MV-4-11 (cell line): ENCODE results near the gene PCYOX1L.
A peak's percentile ranks its signal among the peaks of the same experiment; 100 is the strongest.

Experiments
- DNase-seq: peaks from one replicate; lab custom pipeline; 2025; lab: John Stamatoyannopoulos, UW

Gene PCYOX1L

GRCh38 chr5:149367972-149368645 is 10.3 kb downstream of the PCYOX1L start:
- DNase-seq = no peak

DNA sequence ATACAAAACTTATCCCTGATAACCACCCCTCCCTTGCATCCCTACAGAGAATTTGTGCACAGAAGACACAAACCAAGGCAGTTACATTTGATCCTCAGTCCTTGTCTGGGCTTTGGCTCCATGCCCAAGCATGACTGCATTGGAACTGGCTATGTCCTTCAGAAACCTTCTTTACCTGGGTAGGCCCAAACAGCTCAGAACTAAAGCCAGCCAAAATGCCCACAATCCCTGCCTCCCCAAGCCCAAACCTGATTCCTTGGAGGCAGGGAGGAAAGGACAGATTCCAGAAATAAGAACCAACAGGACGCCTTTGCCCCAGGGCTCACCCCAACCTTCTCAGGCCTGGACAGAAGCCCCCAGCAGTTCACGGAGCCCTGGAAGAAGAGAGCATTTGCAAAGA is 13.0 kb downstream of the PCYOX1L start:
- DNase-seq = no peak

GRCh38 chr5:149371296-149371962 is 13.6 kb downstream of the PCYOX1L start:
- peak; percentile 35 for DNase-seq

DNA sequence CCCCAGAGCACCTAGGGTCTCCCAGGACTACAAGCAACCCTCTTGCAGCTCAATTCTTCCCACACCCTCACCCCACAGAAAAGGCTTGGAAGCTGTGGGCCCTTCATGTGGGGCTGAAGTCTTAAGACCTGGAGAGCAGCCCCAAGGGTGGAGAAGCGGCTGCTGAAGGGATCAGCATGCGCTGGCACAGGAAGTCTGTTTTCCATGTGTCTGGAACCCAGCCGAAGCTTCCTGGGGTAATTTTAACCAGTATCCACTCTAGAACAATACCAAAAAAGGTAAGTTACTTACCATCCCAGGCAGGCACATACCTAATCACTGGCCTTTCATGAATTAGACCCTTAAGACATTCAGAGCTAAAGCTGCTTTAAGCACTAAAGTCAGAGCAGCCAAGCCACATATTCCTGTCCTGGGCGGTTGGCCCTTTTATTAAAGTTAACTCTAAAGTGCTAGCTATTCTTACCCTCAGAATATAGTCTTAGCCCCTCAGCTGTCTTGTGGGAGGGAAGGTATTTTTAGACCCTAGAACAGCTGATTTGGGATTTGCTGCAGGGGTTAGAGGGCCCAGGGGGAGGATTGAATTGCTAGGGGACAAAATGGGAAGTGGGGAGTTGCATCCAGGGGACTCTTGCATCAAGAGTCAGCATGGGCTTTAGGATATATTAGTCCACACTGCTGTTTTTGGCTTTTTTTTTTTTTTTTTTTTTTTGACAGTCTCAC is 14.4 kb downstream of the PCYOX1L start:
- peak; percentile 52 for DNase-seq

- DNase-seq = no peak
Observed at GRCh38 chr5:149372932-149373331, 15.1 kb downstream of the PCYOX1L start.

DNA sequence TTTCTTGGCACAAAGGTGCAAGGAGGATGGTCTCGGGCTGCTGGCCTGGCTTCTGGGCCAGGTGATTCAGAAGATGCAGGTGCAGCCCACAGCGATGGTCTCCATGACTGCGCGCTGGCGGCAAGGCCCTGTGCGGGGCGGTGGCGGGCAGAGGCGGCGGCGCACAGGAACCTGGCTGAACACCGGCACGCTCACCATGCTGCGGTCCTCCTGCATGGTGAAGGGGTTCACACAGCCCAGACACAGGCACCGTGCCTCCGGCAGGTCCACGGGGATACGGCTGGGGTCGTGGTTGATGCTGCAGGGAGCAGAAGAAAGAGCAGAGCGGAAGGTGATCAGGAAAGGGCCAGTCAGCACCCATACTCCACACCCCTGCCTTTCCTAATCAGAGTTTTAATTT is 16.5 kb downstream of the PCYOX1L start:
- no peak for DNase-seq

DNA sequence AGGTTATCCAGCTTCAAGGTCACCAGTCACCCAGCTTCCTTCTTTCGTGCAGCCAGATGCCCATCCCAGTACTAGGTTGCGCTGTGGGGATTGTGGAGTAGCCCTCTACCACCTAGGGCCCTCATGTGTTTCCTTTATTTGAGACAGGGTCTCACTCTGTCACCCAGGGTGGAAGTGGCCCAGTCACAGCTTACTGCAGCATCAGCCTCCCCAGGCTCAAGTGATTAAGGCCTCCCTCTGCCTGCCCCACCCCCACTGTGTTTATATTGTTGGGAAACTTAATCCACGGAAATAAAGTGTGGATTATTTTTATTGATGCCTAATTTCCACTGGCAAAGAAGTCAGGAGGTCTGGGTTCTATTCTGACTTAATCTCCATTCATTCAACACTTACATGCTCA is 17.0 kb downstream of the PCYOX1L start:
- DNase-seq = no peak

GRCh38 chr5:149375434-149375833 is 17.6 kb downstream of the PCYOX1L start:
- no peak for DNase-seq

GRCh38 chr5:149376104-149376503 is 18.3 kb downstream of the PCYOX1L start:
- no peak for DNase-seq

- DNase-seq = no peak
Observed at GRCh38 chr5:149376711-149377447, 19.0 kb downstream of the PCYOX1L start.

- DNase-seq = no peak
Observed at GRCh38 chr5:149378241-149378820, 20.5 kb downstream of the PCYOX1L start.

DNA sequence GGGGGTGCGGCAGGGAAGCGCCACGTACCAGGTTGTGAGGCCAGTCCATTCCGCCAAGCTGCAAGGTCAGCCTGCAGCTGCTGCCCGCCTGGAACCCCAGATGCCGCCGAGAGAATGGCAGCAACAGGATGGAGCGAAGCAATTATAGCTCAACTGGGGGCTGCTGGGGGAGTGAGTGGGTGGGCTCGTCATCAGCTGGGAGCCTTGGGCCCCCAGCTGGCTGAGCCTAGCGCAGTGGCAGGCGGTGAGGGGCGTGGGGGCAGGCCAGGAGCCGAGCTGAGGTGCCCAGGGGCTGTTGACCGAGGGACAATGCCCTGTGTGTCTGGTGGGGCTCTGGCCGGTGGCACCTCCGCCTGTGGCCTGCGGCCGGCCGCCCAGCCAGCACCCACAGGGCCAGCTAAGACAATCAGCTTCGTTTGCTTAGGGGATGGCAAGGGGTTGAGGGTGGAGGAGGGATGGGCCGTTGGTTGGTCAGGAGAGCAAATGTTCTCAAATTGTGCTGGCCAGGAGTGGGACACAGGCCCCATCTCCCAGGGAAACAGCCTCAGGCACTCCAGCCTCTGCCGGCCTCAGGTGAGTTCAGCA is 21.4 kb downstream of the PCYOX1L start, which contains the start of gene IL17B:
TSS of gene IL17B (minus strand) at position 116 of the 585 bp plus-strand sequence. CDS start at position 49, 67 bp downstream.
- no peak for DNase-seq

- no peak for DNase-seq
Observed at GRCh38 chr5:149379818-149380374, 22.1 kb downstream of the PCYOX1L start.

DNA sequence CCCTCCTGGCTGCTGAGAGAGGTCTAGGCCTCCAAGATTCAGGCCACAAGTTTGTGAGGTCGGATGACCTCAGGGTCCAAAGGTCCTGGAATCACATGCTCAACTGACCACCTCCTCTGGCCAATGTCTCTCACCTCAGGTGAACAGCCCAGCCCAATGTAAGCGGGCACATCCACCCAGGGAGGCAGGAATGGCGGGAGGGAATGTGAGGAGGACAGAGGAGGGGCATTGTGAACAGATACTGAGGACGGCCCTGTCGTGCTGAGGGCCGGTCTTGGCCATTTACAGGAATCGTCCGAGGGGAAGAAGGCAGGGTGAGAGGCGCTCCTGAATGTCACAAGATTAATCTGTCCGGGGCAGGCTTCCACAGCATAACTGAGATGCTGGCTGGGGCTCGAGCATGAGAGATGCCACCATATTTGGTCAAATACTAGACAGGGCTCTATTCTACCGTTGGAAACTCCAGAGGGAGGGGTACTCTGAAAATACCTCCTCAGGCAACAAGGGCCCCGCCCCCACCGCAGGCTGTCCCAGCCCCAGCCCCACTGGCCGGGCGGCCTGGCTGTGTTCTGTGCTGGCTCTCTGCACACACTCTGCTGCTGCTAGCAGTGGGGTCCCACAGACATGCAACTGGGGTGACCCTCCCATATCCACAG is 22.7 kb downstream of the PCYOX1L start:
- DNase-seq = no peak

DNA sequence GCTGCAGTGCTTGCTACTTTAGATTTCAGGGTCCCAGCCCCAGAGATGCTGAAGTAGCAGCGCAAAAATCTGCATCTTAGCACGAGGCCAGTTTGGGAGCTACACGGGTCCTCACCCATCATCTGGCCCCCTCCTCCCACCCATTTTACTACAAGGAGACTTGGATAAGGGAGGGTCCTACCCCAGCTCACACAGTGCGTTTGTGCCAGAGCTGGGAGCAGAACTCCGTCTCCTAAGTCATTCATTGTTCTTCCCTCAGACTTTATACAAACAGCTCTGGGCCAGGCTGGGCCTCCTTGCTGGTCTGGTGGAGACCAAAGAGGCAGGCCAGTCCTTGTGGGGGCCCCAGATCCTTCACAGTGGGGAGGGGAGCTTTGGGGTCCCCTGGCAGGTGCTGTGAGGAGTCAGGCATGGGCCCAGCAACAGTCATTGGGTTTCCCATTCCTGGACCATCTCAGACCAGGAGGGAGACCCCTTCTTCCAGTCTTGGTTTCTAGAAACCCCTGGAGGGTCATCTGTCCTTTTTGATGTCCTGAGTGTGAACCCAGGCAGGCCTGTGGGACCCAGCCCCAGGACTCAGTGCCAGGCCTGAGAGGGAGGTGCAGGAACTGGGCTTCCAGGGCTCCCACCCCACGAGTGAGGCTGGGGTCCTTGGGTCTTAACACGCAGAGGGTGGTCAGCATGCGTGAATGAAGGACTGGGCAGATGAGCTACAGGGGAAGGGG is 23.6 kb downstream of the PCYOX1L start:
- DNase-seq = no peak

- DNase-seq = peak; percentile 37
Observed at GRCh38 chr5:149381986-149382338, 24.1 kb downstream of the PCYOX1L start.

DNA sequence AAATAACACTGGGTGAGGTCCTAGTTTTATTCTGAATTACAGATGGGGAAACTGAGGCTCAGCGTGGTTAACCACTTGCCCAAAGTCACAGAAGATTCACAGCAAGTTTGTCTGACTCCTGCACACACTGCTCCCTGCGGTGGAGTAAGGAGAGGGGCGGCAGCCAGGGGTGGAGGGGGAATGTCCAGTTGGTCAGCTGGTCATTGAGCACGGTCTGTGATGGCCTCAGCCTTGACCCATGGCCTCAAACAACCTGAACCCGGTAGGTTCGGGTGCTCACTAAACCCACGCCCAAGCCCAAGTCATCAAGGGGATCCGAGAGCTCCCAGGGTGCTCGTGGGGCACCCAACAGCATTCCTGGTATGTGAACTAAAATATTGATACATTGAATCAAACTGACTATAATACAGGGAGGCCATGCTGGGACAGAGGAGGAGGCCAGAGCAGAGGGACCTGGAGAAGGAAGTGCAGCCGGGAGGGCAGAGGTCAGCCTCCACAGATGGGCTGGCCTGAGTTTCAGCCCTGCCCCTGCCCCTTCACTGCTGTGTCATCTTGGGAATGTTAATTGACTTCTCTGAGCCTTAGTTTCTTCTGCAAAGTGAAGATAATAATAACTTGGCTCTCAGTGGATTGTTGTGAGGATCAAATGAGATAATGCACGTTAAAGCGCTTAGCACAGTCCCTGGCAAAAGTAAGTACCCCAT is 24.8 kb downstream of the PCYOX1L start:
- no peak for DNase-seq

DNA sequence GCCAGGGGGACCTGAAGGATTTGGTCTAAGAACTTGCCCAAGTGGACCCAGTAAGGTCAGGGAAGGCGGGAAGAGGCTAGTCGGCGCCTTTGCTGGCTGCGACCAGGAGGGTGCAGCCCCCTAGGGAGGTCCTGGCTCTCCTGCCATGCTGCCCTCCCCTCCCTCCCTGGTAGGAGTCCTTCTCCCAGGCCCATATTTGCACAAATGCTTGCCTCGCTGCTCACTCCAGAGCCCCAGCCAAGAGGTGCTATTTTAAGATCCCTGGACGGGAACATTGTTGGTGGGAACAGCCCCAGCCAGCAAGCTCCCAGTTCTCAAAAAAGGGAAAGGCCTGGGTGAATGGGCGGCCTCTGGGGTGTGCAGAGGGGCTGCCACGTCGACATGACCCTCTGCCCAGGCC is 25.6 kb downstream of the PCYOX1L start:
- DNase-seq = no peak

DNA sequence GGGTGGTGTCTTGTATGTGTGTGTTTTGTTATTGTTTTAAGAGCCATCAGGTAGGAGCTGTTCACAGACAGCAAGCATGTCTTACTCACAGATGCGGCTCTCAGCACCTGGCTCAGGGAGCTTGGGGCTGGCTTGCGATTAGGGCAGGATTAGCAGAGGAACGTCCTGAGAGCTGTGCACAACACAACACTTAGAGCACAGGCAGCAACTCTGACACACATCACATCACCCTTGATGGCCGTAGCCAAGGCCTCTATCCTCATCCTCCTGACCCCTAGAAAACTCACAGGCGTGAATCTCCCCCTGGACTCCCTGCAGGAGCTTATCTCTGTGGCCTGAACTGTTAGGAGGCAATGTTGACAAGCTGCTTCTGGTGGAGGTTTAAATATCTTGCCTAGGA is 28.3 kb downstream of the PCYOX1L start:
- no peak for DNase-seq
